Dermis microvascular lymphatic vessel endothelial cell (primary cell): ENCODE results near the gene RANBP17. TPM values are rescaled to one million over a fixed set of nuclear protein-coding genes. Genes with fewer than 3 reads are reported as not detected.
A peak's percentile ranks its signal among the peaks of the same experiment; 100 is the strongest.
"Not testable (repeated sequence)": the region's sequence is repeated elsewhere in the genome, so short reads cannot be mapped to it uniquely, and the experiment has no call there.

Experiments
- DNase-seq, 2 donors: peaks; one replicate each; pipeline versions ENCODE4 v3.0.0 to v3.0.0-alpha.2; 2010; ENCODE audit warnings: low read depth in 2 of 2
- total RNA-seq: library from RNA; depleted of rRNA; stranded (reverse); fragments of >200 nt; gene quantifications from 2 replicates; pipeline ENCODE4 v1.2.1, GENCODE V29; 2014

Gene RANBP17
- 4.4 and 4.5 TPM in 2 replicates for total RNA-seq

DNA sequence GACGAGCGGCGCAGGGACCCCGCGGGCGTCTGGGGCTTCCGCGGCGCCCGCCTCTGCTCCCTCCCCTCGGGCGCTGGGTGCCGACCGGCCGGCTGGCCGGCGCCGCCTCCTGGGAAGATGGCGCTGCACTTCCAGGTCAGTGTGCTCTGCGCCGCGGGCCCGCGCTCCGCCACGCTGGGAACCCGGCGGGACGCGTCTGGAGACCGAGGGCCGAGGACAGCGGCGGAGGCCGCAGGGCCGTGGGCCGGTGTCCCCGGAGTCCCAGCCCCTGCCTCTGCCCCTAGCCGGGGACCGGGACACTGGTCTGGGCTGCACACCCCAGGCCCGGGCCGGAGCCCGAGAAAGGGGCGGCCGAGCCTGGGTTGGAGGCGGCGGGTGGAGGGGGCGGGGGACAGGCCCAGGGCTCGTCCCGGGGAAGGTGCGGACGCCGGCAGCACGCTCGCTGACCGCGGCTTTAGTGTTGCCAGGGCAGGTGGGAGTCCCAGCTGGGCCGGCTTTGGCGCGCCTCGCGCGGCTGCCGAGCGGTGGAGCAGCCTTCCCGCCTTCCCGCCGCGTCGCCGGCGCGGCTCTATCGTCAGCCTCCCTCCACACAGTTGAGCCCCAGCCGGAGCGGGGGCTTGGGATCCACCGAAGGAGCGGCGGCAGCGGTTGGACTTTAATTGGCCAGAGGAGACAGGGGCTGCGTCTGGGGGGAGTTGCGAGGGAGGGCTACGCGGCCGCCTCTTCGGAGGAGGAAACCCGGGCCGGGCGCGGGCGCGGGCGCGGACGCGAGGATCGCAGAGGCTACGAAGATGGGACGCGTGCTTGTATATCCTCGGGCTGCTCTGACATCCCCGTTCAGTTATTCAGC is at the start of gene RANBP17:
TSS of gene RANBP17 (plus strand) at position 102 of the 850 bp plus-strand sequence.
- DNase-seq: peak in 1 of 2 donors; percentile 77

DNA sequence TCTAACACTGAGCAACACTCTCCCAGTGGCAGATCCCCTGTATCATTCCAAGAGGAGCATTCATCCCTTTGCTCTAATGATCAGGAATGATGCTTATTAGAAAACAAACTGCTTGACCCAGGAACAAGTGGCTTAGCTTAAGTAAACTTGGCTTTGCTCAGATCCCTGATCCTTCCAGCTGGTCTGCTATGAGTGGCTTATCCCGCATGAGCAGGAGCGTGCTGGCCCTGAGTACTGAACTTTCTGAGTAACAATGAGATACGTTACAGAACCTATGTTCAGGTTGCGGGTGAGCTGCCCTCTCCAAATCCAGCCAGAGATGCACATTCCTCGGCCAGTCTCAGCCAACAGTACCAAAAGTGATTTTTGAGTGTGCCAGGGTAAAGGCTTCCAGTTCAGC is 48.6 kb upstream of the RANBP17 start:
- DNase-seq: no peak

DNA sequence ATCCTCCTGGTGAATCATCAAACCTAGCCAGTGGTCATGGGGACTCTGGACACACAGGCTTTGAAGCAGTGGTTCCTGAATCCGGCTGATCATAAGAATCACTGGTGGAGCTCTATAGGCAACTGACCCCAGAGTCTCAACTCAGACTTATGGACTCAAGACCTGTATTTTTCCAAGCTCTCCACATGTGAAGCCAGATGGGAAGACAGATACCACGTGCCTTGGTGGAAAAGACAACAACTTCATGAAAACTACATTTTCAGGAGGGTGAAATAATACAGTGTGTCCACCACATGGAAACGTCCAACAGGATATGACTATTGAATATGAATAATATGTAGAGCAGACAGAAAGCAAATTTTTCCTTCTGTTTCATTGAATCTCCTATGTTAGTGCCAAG is 44.6 kb upstream of the RANBP17 start:
- DNase-seq: no peak

DNA sequence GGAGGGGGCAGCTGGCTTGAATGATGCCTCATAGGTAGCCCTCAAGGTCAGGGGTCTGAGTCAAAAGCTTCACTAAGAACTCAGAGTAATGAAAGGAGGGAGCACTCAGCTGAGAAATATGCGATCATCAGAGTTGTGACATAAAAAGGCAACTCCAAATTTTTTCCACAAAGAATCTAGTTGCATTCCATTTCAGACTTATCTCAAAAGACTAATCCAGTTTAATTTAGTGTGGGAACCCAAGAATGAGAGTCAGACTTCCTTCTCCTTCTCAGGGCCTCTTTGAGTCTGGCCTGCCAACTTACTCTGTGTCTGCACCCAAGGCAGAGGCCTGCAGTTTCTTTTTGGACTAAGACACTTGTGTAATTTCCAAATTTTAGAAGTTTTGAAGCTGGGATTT is 43.6 kb upstream of the RANBP17 start:
- no peak for DNase-seq

DNA sequence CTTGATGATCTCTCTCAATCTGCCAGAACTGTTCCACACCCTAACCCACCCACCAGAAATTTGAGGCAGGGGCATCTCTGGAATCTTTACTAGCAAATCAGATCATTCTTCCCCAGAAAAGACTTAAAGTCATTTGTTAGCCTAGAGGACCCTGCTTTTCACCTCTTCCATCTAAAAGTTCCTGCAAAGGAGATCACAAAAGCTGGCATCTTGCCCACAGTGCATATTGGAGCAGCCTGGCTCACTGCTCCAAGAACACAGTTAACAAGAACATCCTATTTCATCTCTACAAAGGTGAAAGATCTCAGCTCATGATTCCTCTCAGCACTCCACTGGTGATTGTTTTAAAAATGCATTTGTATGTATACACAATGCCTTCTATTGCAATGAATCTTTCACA is 42.0 kb upstream of the RANBP17 start:
- no peak for DNase-seq

DNA sequence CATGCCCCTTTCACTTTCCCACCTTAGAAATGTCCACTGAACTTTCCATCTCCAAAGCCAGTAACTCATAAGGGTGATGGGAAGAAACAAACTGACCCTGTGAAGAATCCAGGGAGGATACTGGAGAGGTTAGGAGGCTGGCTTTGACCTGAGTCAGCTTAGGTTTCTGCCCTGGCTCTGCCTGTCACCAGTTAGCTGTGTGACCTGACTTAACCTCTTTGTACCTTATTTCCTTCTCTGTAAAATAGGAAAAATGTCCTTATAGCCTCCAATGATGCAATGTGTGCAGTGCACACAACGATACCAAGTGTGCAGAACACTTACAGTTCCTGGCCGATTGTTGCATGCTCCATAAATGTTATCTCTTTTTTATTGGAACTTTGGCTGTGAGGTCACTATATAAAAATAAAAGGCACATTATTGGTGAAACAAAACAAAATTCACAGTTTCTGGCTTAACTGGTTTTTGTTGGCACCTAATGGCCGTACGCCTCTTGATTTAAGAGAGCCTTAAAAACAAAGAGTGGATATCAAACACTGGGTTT is 40.5 kb upstream of the RANBP17 start:
- no peak for DNase-seq

DNA sequence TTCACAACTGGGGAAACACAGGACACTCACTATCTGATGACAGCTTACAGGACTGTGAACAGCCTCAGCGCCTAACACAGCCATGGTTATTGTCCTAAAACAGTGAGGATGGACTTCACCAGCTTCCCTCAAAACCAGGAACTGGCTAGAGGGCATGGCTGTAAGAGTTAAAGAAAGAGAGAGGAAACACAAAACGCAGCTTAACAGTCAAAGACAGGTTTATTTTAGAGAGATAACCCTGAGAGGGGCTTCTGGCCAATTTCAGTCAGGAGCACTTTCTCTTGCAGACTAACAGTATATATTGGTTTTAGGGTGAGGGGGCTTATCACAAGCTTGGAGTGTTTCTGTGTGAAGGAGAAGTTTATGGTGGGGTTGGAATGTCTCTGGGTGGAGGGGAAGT is 35.7 kb upstream of the RANBP17 start:
- no peak for DNase-seq

DNA sequence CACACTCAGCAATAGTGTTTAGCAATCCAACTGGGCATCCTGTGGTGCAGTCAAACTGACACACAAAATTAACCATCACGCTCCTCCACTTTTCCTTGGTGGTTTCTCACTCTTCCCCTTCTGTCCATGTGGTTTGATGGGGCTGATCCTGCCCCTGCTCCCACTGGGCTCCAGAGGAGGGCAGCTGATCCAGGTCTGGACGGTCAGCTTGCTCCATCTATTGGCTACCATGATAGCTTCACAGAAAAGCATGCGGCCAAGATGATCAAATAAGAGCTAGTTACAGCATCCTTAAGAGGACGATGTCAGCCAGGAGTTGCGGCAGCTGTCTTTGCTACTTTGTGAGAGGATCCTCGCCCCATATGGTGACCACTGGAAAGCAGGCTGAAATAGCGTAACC is 29.6 kb upstream of the RANBP17 start:
- no peak for DNase-seq

DNA sequence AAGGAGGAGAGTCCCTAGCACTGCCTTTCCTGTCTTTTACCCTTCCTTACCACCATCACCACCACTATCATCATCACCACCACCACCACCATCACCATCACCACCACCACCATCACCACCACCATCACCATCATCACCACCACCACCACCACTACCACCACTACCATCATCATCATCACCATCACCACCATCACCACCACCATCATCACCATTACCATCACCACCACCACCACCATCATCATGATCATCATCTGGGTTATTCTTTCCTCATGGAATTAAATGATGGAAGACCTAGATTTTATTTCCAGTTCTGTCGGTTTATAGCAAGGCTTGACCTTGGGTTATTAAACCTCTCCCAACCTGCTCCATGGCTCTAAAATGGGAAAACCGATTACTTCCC is 27.8 kb upstream of the RANBP17 start:
- not testable (repeated sequence) for DNase-seq

DNA sequence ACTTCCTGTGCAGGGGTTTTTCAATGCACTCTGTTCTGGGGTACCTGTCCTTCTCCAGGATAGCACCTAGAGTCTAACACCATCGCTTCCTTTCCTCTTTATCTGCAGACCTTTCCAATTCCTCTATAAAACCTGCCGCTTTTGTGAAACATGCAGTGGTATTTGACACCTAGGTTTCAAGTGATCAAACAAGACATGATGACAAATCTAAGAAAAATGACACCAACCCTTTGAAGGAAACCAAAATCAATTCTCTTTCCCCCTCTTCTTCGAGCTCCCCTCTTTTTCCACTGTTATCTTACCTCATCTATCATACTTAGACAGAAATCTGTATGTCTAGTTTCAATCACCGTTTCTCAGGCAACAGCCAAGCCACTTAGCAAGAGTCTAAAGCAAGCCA is 25.6 kb upstream of the RANBP17 start:
- DNase-seq: no peak

DNA sequence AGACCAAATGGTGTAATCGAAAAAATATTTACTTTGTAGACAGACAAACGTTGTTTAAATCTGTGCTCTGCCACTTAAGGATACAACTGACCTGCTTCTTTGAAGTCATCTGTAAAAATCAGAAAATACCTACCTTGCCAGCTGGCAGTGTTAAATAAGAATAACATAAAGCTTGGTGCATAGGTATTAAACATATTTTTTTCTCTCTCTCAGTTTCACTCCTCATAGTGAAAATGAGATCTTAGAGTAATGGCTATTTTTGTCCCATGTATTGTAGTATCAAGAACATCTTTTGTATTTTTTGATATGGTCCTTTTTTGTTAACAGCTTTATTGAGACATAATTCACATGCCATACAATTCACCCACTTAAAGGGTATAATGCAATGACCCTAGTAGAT is 17.9 kb upstream of the RANBP17 start:
- no peak for DNase-seq

DNA sequence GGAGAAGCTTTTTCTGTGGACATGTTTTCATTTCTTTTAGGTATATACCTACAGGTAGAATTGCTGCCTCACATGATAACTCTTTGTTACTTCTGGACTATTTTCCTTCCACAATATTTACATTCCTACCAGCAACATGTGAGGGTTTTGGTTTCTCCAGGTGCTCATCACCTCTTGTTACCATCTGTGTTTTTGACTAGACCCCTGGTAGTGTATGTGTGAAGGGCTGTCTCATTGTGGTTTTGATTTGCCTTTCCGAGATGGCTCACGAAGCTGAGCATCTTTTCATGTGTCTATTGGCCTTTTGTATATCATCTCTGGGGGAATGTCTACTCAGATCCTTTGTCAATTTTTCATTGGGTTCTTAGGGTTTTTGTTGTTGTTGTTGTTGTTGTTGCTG is 17.2 kb upstream of the RANBP17 start:
- no peak for DNase-seq

DNA sequence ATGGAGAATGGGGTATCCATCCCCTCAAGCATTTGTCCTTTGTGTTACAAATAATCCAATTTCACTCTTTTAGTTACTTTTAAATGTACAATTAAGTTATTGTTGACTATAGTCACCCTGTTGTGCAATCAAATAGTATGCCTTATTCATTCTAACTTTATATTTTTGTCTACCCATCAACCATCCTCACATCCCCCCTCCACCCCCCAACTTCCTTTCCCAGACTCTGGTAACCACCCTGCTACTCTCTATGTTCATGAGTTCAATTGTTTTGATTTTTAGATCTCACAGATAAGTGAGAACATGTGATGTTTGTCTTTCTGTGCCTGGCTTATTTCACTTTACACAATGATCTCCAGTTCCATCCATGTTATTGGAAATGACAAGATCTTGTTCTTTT is 15.4 kb upstream of the RANBP17 start:
- peak; percentile 5 to 54 for DNase-seq

DNA sequence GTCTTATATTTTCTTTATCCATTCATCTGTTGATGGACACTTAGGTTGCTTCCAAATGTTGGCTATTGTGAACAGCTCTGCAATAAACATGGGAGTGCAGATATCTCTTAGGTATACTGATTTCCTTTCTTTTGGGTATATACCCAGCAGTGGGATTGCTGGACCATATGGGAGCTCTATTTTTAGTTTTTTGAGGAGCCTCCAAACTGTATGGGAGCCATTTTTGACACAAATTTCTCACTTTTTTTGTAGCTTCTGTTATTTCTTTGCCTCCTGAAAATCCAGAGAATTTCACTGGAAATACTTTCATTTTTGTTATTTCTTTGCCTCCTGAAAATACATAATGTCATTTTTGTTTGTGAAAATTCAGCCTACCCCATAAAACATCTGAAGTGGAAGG is 15.0 kb upstream of the RANBP17 start:
- no peak for DNase-seq

DNA sequence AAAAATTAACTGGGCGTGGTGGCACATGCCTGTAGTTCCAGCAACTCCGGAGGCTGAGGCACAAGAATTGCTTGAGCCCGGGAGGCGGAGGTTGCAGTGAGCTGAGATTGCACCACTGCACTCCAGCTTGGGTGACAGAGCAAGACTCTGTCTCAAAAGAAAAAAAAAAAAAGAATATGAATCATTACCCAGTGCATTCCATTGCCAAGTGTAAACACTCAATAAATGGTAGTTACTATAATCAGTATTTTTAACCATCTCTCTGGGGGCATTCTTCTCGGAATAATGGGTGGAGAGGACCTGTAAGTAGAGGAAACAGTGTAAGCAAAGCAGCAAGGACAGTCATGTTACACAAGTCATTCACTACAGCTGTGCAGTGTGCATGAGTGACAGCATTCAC is 13.8 kb upstream of the RANBP17 start:
- DNase-seq: no peak

DNA sequence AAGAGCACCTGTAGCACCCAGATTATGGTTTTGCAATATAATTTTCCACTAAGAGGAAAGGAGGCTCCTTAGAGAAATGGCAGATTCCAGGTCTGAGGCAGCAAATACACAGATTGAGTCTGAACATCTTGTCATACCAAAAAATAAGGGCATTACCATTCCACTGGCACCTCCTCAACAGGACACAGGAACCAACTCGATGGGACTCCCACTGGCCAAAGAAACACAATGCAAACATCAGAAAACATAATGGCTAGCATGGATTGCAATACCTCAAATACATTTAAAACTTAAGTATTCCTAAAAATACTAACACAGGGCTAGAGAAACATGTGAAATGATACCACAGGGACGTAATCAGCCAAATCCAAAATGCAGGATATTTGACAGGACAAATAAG is 12.4 kb upstream of the RANBP17 start:
- DNase-seq: no peak

DNA sequence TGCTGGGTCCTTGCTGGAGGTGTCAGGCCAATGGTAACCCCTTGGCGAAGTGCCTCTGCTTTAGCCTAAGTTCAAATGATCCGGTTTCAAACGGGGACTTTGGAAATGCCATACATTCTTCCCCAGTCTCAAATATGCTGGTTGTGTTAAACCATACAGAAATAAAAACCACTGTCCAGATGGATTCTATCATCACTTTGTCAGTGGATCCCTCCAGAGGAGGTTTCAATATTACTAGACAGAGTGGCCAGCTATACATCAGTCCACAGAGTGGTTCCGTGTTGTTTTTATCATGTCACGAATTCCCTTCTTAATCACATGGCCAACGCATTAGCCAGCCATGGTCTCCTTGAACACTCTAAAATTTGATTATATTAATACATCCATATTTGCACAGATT is 7.3 kb upstream of the RANBP17 start:
- no peak for DNase-seq

DNA sequence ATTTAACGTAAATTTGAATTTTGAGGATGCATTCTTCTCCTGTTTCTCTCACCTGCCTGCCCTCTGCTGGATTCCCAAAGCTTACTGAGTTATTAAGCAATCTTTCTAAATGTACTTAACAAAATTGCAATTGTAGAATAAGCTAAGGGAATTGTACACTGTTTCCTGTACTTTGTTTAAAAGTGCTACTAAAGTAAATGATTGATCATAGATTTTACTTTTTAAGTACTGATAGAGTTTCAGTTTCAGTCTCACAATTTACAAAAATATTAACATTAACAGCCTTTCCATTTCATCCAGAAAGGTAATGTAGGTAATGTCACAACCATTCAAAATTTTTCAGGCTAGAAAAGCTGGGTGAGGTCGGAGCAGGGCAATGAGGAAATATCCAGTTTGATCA is 4.8 kb upstream of the RANBP17 start:
- no peak for DNase-seq

DNA sequence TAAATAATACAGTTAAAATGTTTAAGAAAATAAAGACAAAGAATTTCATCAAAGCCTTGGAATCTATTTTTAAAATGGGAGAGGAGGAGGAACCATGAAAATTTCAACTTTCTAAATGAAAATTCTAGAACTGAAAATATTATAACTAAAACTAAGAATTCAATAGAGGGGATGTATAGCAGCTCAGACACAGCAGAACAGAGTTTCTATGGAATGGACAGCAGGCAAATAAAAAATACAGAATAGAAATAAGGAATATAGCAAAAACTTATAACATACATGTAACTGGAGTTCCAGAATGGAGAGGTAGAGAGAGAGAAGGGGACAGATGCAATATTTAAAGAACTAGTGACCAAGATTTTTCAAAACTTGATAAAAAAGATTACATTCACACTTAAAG is 1.4 kb upstream of the RANBP17 start:
- no peak for DNase-seq

DNA sequence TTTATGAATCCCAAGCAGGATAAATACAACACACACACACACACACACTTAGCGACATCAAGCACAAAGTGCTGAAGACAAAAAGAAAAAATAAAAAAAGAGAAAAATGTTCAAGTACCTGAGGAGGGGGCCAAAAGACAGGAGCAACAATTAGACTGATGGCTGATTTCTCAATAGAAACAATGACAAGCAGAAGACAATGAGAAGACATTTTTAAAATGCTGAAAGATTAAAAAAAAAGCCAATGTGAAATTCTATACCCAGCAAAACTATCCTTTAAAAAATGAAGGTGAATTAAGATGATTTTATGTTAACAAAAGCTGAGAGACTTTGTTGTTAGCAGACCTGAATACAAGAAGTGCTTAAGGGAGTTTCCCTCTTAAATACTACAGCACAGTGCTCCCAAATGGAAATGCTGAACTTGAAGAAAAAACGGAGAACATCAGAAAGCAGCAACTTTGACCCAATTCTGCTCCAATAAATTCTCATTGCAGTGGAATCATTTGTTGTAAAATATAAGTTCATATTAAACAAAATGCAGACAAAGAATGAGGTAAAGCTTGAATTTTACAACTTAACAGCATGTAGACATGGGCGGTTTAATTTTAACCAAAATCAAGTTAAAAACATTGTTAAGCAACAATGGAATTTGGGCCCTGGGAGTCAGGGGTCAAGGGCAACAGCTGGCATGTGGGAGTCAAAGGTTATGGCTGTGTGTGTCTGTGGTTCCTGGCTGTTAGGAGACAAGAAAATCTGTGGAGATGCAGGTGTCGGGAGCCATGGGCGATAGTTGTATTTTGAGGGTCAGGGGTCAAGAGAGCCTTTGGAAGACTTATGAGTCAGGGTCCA is 776 bp upstream of the RANBP17 start:
- peak in 1 of 2 donors; percentile 14 for DNase-seq

DNA sequence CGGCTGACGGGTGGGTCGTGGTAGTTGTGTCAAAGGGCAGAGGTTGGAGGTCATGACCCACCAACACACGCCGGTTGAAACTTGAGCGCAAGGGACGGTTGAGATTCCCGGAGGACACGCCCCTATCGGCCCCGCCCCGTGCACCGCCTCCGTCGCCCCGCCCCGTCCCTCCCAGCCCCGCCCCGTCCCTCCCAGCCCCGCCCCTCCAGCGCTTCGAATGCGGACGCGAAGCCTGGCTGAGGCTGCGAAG is 226 bp upstream of the RANBP17 start:
- DNase-seq: no peak

DNA sequence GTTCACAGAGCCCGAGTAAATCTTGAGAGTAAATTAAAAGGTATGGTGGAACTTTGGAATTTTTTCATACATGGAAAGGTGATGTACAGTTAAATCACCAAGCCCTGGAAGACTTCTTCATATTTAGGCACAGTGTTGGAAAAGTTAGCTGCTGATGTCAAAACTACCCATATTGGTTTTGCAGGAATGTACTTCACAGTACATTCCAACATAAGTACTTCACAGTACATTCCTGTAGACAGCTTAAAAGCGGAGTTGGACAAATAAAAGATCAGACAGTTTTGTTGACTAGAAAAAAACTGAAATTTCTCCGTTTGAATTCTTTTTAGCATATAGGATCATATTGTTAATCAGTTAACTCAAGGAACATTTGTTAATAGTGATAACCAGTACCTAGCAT is 1.8 kb downstream of the RANBP17 start:
- DNase-seq: no peak

DNA sequence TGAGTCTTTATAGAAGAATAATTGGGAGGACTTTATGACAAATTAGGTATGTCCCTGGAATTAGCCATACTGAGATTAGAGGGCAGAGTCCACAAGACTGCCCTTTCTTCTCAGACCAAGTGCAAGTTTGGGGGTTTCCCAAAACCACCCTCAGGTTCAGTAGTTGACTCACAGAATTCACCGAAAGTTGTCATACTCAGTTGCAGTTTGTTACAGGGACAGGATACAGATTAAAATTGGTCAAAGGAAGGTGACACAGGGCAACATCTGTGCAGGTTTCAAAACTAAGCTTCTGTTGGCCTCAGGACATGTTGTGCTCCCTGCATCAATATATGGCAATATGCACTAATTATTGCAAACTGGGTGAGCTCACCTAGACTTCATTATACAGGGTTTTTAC is 3.8 kb downstream of the RANBP17 start:
- DNase-seq: no peak
